DOHH2 (cell line): ENCODE measurements around the gene PRL.

Source experiments
- H3F3A ChIP-seq: fragments of 200-600 bp; sonication (generic), shearing (Covaris generic); 2 replicates; pipeline ENCODE4 v1.6.0; 2016; ENCODE audit warnings: antibody characterized with exemption, mild to moderate bottlenecking; ENCODE audit not compliant: control insufficient read depth, insufficient read depth
- H3K27ac ChIP-seq: fragments of 200-600 bp; sonication (generic); 2 replicates; pipeline ENCODE4 v1.5.1; 2014; ENCODE audit warnings: low read depth, mild to moderate bottlenecking, low read length, moderate library complexity
- H3K27me3 ChIP-seq: fragments of 200-600 bp; sonication (generic); 2 replicates; pipeline ENCODE4 v1.6.1; 2014; ENCODE audit warnings: mild to moderate bottlenecking, low read length, mixed read lengths; ENCODE audit not compliant: control insufficient read depth
- H3K36me3 ChIP-seq: fragments of 200-600 bp; sonication (generic); 2 replicates; pipeline ENCODE4 v1.6.1; 2014; ENCODE audit warnings: mild to moderate bottlenecking, low read length, moderate library complexity, mixed read lengths; ENCODE audit not compliant: control insufficient read depth
- H3K4me1 ChIP-seq: fragments of 200-600 bp; sonication (generic); 2 replicates; pipeline ENCODE4 v1.6.1; 2014; ENCODE audit warnings: mild to moderate bottlenecking, low read length, mixed read lengths; ENCODE audit not compliant: control insufficient read depth
- H3K4me2 ChIP-seq: fragments of 200-600 bp; sonication (generic); 2 replicates; pipeline ENCODE4 v1.6.0; 2014; ENCODE audit warnings: mild to moderate bottlenecking, low read length, moderate library complexity
- H3K4me3 ChIP-seq: fragments of 200-600 bp; sonication (generic); 2 replicates; pipeline ENCODE4 v1.5.1; 2014; ENCODE audit warnings: mild to moderate bottlenecking, low read length, mixed read lengths
- H3K79me2 ChIP-seq: fragments of 200-600 bp; sonication (generic); 2 replicates; pipeline ENCODE4 v1.6.1; 2014; ENCODE audit warnings: mild to moderate bottlenecking, low read length, mixed read lengths; ENCODE audit not compliant: control insufficient read depth
- H3K9me2 ChIP-seq: fragments of 200-600 bp; sonication (generic); replicated peaks from 2 replicates; pipeline ENCODE4 v1.6.1; 2014; ENCODE audit warnings: mild to moderate bottlenecking, low read length, mixed read lengths; ENCODE audit not compliant: control insufficient read depth
- H3K9me3 ChIP-seq: fragments of 200-600 bp; sonication (generic); 2 replicates; pipeline ENCODE4 v1.6.1; 2014; ENCODE audit warnings: antibody characterized with exemption, low read length, mixed read lengths; ENCODE audit not compliant: control insufficient read depth, insufficient read depth
- H4K20me1 ChIP-seq: fragments of 200-600 bp; sonication (generic); 2 replicates; pipeline ENCODE4 v1.6.0; 2014; ENCODE audit warnings: low read depth, mild to moderate bottlenecking, antibody characterized with exemption, low read length, moderate library complexity; ENCODE audit not compliant: control insufficient read depth, insufficient read depth
- CTCF ChIP-seq: fragments of 200-600 bp; sonication (generic); IDR thresholded peaks from one replicate; pipeline ENCODE4 v1.5.1; 2014; ENCODE audit warnings: antibody characterized with exemption, mild to moderate bottlenecking, low read depth, low read length; ENCODE audit not compliant: poor library complexity, severe bottlenecking
- EZH2phosphoT487 ChIP-seq: fragments of 200-600 bp; sonication (generic); IDR thresholded peaks from 2 replicates; pipeline ENCODE4 v1.6.1; 2017; ENCODE audit warnings: borderline replicate concordance, mild to moderate bottlenecking, antibody characterized with exemption, low read length, moderate library complexity, mixed read lengths

PRL gene

GRCh38 chr6:22296936-22297335, at the start of gene PRL:
TSS of gene PRL (minus strand) at chr6:22297036. CDS start at chr6:22296982, 54 bp downstream.
- H3K27me3 ChIP-seq: no peaks in the 10 kb centered on the region
- H3K4me1 ChIP-seq: no peaks in the 10 kb centered on the region
- no peak within 1 kb of the TSS for H3K27ac ChIP-seq
- no peaks in the 10 kb centered on the region for H3K36me3 ChIP-seq
- H3K9me3 ChIP-seq: no peaks in the 10 kb centered on the region
- TF ChIP-seq CTCF (no peak), EZH2phosphoT487 (no peak)
- H3K4me2 ChIP-seq: no peak within 1 kb of the TSS
- H3K4me3 ChIP-seq: no peak within 1 kb of the TSS
- H3K9me2 ChIP-seq: no peaks in the 10 kb centered on the region
- no peaks in the 10 kb centered on the region for H3K79me2 ChIP-seq
- H4K20me1 ChIP-seq: no peaks in the 10 kb centered on the region
- H3F3A ChIP-seq: no peaks in the 10 kb centered on the region

- H3K4me2 ChIP-seq: no peak overlapping the region
- no peaks in the 10 kb centered on the region for H3K36me3 ChIP-seq
- TF ChIP-seq CTCF (peak; percentile 19), EZH2phosphoT487 (no peak)
- no peaks in the 10 kb centered on the region for H3K9me3 ChIP-seq
- H3K4me1 ChIP-seq: no peaks in the 10 kb centered on the region
- H3K9me2 ChIP-seq: no peaks in the 10 kb centered on the region
- no peaks in the 10 kb centered on the region for H3K27me3 ChIP-seq
- H3K27ac ChIP-seq: no peak overlapping the region
- no peak overlapping the region for H3K4me3 ChIP-seq
- no peaks in the 10 kb centered on the region for H3F3A ChIP-seq
- H4K20me1 ChIP-seq: no peaks in the 10 kb centered on the region
- no peaks in the 10 kb centered on the region for H3K79me2 ChIP-seq
Measured at GRCh38 chr6:22343864-22344263, 47.0 kb upstream of the PRL start.

GRCh38 chr6:22334778-22335177, 37.9 kb upstream of the PRL start:
- no peak overlapping the region for H3K4me3 ChIP-seq
- H3K27ac ChIP-seq: no peak overlapping the region
- TF ChIP-seq CTCF (no peak), EZH2phosphoT487 (no peak)
- no peaks in the 10 kb centered on the region for H3K79me2 ChIP-seq
- no peaks in the 10 kb centered on the region for H3K4me1 ChIP-seq
- H4K20me1 ChIP-seq: no peaks in the 10 kb centered on the region
- no peaks in the 10 kb centered on the region for H3K36me3 ChIP-seq
- no peaks in the 10 kb centered on the region for H3F3A ChIP-seq
- no peak overlapping the region for H3K4me2 ChIP-seq
- H3K27me3 ChIP-seq: no peaks in the 10 kb centered on the region
- no peaks in the 10 kb centered on the region for H3K9me2 ChIP-seq
- H3K9me3 ChIP-seq: no peaks in the 10 kb centered on the region

- no peaks in the 10 kb centered on the region for H3K9me2 ChIP-seq
- no peaks in the 10 kb centered on the region for H3K9me3 ChIP-seq
- no peak for TF ChIP-seq CTCF
- no peak for TF ChIP-seq EZH2phosphoT487
- H3K36me3 ChIP-seq: no peaks in the 10 kb centered on the region
- H4K20me1 ChIP-seq: no peaks in the 10 kb centered on the region
- no peak overlapping the region for H3K27ac ChIP-seq
- no peak overlapping the region for H3K4me3 ChIP-seq
- no peaks in the 10 kb centered on the region for H3K4me1 ChIP-seq
- H3K4me2 ChIP-seq: no peak overlapping the region
- no peaks in the 10 kb centered on the region for H3K27me3 ChIP-seq
- no peaks in the 10 kb centered on the region for H3F3A ChIP-seq
- no peaks in the 10 kb centered on the region for H3K79me2 ChIP-seq
Measured at GRCh38 chr6:22333802-22334201, 37.0 kb upstream of the PRL start.
